ENCODE measurements around the gene SLC26A2.

DNA sequence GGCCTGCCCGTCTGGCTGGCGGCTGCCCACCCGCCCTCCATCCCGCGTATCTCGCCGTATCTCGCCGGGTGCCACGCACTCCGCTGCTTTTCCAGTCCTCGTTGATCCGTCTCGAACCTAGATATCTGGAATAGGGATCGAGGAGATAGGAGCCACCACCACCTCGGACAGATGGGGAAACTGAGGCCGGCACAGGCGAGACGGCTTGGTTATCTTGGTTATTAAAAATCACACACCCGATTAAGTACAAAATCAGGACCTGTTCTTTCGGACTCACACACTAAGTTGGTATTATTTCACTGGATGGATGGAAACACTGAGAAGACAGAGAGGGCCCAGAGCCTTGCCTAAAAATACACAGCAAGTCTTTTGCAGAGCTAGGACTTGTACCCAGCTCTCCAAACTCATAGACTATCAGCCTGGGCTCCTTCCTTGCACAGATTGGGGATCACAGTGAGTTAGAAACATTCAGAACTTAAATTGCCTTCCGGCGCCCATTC is 678 bp downstream of the SLC26A2 start:
- no peak for TF ChIP-seq EZH2 (IDR thresholded peaks at IDR 0.05; ENCODE audit: insufficient read depth, poor library complexity, severe bottlenecking)
- no peak for TF ChIP-seq EZH2phosphoT487 (IDR thresholded peaks at IDR 0.05; ENCODE audit: insufficient read depth, low read depth)

All from GM23248 (cell line).